ENCODE measurements around the gene CD300LG.
"Not testable (repeated sequence)": the region's sequence is repeated elsewhere in the genome, so short reads cannot be mapped to it uniquely, and the experiment has no call there.

CD300LG gene

GRCh38 chr17:43856141-43856540, 9.2 kb downstream of the CD300LG start:
- DNase-seq, result no peak

- DNase-seq, result no peak
Observed at GRCh38 chr17:43857141-43857540, 10.2 kb downstream of the CD300LG start.

- no peak for DNase-seq
Observed at GRCh38 chr17:43857957-43858600, 11.1 kb downstream of the CD300LG start.

- no peak for DNase-seq
Observed at GRCh38 chr17:43860077-43860725, 13.2 kb downstream of the CD300LG start.

GRCh38 chr17:43860927-43861622, 14.1 kb downstream of the CD300LG start:
- no peak for DNase-seq

GRCh38 chr17:43861960-43862359, 15.0 kb downstream of the CD300LG start:
- DNase-seq, result no peak

GRCh38 chr17:43864161-43864984, 17.4 kb downstream of the CD300LG start:
- DNase-seq, result no peak

GRCh38 chr17:43868226-43868994, 21.4 kb downstream of the CD300LG start:
- DNase-seq, result no peak

GRCh38 chr17:43869031-43869430, 22.1 kb downstream of the CD300LG start:
- not testable (repeated sequence) for DNase-seq

- DNase-seq, result no peak
Observed at GRCh38 chr17:43871946-43872690, 25.1 kb downstream of the CD300LG start.

GRCh38 chr17:43873091-43873490, 26.1 kb downstream of the CD300LG start:
- no peak for DNase-seq

GRCh38 chr17:43873815-43874214, 26.8 kb downstream of the CD300LG start:
- no peak for DNase-seq

GRCh38 chr17:43874293-43874692, 27.3 kb downstream of the CD300LG start:
- DNase-seq, result no peak

GRCh38 chr17:43875476-43876147, 28.6 kb downstream of the CD300LG start:
- no peak for DNase-seq

- no peak for DNase-seq
Observed at GRCh38 chr17:43877031-43877430, 30.1 kb downstream of the CD300LG start.

GRCh38 chr17:43877451-43878155, 30.6 kb downstream of the CD300LG start:
- DNase-seq, result no peak

GRCh38 chr17:43878260-43879175, 31.5 kb downstream of the CD300LG start:
- DNase-seq, result peak; percentile 45

- no peak for DNase-seq
Observed at GRCh38 chr17:43879723-43880419, 32.9 kb downstream of the CD300LG start.

Data from stimulated activated naive CD4-positive, alpha-beta T cell treated with Interleukin-2 at 50 U/mL for 16 hours (primary cell).